ENCODE measurements around the gene HARS1. TPM values are rescaled to one million over a fixed set of nuclear protein-coding genes. Genes with fewer than 3 reads are reported as not detected.
"Not testable (repeated sequence)": the region's sequence is repeated elsewhere in the genome, so short reads cannot be mapped to it uniquely, and the experiment has no call there.

Gene HARS1
- total RNA-seq, 2 donors from 2014 or later, result 41.0 to 66.1 TPM

GRCh38 chr5:140627972-140628371 is 63.2 kb downstream of the HARS1 start:
- no peak overlapping the region for H3K27ac ChIP-seq
- H3K27me3 ChIP-seq, result no peaks in the 10 kb centered on the region
- intact Hi-C loops (cut with DNase I), result no loop called here
- H3K4me3 ChIP-seq, result no peak overlapping the region
- no peak for TF ChIP-seq CTCF (IDR thresholded peaks at IDR 0.05)
- DNase-seq, result no peak
- H3K36me3 ChIP-seq, result no peaks in the 10 kb centered on the region
- no peaks in the 10 kb centered on the region for H3K9me3 ChIP-seq
- H3K9ac ChIP-seq (ENCODE audit: low read depth in 2 of 2, low read length in 2 of 2), result no peak overlapping the region
- peaks cover 4% of the 10 kb centered on the region for H3K4me1 ChIP-seq

- H3K4me1 ChIP-seq; H3K27me3 ChIP-seq; H3K27ac ChIP-seq; intact Hi-C loops (cut with DNase I); H3K4me3 ChIP-seq; H3K36me3 ChIP-seq; H3K9ac ChIP-seq (ENCODE audit: low read depth in 2 of 2, low read length in 2 of 2); H3K9me3 ChIP-seq; DNase-seq: not testable (repeated sequence)
These were observed 66.3 kb downstream of the HARS1 start for GRCh38 chr5:140624886-140625285.

Small RNAs within 50 kb of the gene (microRNA-seq; reads per million reads assigned to microRNA genes)
- gene MIR3655, result not detected

Other genes with a start within 250 kb of the HARS1 start
- 10 to 100 TPM; 13.5 to 13.8 TPM for gene EIF4EBP3, start 143.7 kb downstream of the HARS1 start, total RNA-seq
- gene SRA1, start 133.9 kb downstream of the HARS1 start, total RNA-seq, result 10 to 100 TPM; 24.5 to 34.1 TPM
- gene APBB3, start 126.8 kb downstream of the HARS1 start, total RNA-seq, result 10 to 100 TPM; 11.0 to 17.0 TPM
- gene SLC35A4, start 126.5 kb downstream of the HARS1 start, total RNA-seq, result 100 to 1,000 TPM in 1 of 2 donors, 10 to 100 TPM in 1; 78.1 to 129 TPM
- 10 to 100 TPM; 28.2 to 48.3 TPM for gene CD14, start 58.2 kb downstream of the HARS1 start, total RNA-seq
- gene TMCO6, start 51.9 kb downstream of the HARS1 start, total RNA-seq, result 10 to 100 TPM in 1 of 2 donors, 1 to 10 TPM in 1; 8.7 to 18.9 TPM
- gene NDUFA2, start 43.7 kb downstream of the HARS1 start, total RNA-seq, result 100 to 1,000 TPM in 1 of 2 donors, 10 to 100 TPM in 1; 85.4 to 101 TPM
- 10 to 100 TPM; 70.4 to 71.6 TPM for gene IK, start 43.5 kb downstream of the HARS1 start, total RNA-seq
- gene WDR55, start 26.5 kb downstream of the HARS1 start, total RNA-seq, result 10 to 100 TPM; 28.7 to 47.8 TPM
- under 1 TPM; 0.16 to 0.89 TPM for gene DND1, start 17.8 kb downstream of the HARS1 start, total RNA-seq
- 10 to 100 TPM; 37.8 to 38.7 TPM for gene HARS2, start 85 bp upstream of the HARS1 start, total RNA-seq
- gene ZMAT2, start 9.1 kb upstream of the HARS1 start, total RNA-seq, result 10 to 100 TPM; 43.8 to 49.4 TPM
- under 1 TPM in 1 of 2 donors, not detected in 1; 0.13 TPM for gene PCDHA1, start 94.8 kb upstream of the HARS1 start, total RNA-seq
- gene PCDHA2, start 103.5 kb upstream of the HARS1 start, total RNA-seq, result not detected
- under 1 TPM in 1 of 2 donors, not detected in 1; 0.11 TPM for gene PCDHA3, start 109.7 kb upstream of the HARS1 start, total RNA-seq
- gene PCDHA4, start 115.7 kb upstream of the HARS1 start, total RNA-seq, result under 1 TPM; 0.47 to 0.58 TPM
- gene PCDHA5, start 130.2 kb upstream of the HARS1 start, total RNA-seq, result under 1 TPM; 0.05 to 0.13 TPM
- gene PCDHA6, start 136.6 kb upstream of the HARS1 start, total RNA-seq, result under 1 TPM; 0.11 to 0.12 TPM
- under 1 TPM; 0.10 to 0.11 TPM for gene PCDHA7, start 142.9 kb upstream of the HARS1 start, total RNA-seq
- under 1 TPM in 1 of 2 donors, not detected in 1; 0.10 TPM for gene PCDHA8, start 149.8 kb upstream of the HARS1 start, total RNA-seq
- gene PCDHA9, start 157.0 kb upstream of the HARS1 start, total RNA-seq, result under 1 TPM in 1 of 2 donors, not detected in 1; 0.19 TPM
- gene PCDHA10, start 164.5 kb upstream of the HARS1 start, total RNA-seq, result under 1 TPM; 0.07 to 0.37 TPM
- not detected for gene PCDHA11, start 177.6 kb upstream of the HARS1 start, total RNA-seq
- gene PCDHA12, start 183.9 kb upstream of the HARS1 start, total RNA-seq, result not detected
- under 1 TPM; 0.05 TPM for gene PCDHA13, start 190.8 kb upstream of the HARS1 start, total RNA-seq
- under 1 TPM; 0.10 to 0.11 TPM for gene PCDHAC1, start 234.9 kb upstream of the HARS1 start, total RNA-seq

All from colonic mucosa (tissue), 4 donors.